HG02763 (cell line): ENCODE measurements around the gene HDLBP.

ENCODE experiments used
- ATAC-seq: cut with Tn5 transposase; IDR thresholded peaks from one replicate; pipeline ENCODE4 v1.9.1; 2021; ENCODE audit warnings: mild to moderate bottlenecking, moderate library complexity; ENCODE audit not compliant: unreplicated experiment

The HDLBP gene

DNA sequence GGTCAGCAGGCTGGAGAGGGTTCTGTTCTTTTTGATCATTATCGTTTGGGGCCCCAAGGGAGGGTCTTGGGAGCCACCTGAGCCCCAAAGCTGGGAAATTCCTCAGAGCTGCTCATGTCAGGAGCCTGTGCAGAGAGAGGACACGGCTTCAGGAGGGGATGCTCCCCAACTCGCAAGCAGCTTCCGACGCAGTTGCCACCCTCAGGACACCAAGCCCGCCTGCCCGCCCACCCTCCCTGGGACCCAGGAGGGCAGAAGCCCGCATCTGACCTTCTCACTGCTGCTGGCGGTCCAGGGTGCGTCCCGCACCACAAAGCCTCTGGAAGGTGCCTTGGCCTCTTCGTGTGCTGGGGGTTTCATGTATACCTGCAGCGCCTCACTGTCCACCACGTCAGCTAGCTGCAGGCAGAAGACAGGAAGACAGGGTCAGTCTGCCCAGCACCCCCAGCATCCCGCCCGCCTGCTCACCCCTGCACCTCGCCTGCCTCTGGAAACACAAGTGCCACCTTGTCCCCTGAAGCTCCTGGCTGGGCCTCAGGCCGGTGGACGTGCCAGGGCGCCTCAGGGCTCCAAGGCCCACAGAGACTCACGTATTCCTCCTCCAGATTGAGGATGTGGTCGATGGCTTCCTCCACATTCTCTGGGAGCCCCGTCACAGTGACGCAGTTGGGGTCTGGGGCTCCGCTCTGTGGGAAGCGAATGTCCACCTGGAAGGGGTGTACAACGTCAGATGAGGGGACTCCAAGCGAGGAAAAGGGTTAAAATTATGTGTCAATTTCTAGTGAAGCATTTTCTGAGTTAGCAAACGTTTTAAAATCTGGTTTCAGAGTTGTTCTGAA is 85.7 kb downstream of the HDLBP start:
- no peak for ATAC-seq

DNA sequence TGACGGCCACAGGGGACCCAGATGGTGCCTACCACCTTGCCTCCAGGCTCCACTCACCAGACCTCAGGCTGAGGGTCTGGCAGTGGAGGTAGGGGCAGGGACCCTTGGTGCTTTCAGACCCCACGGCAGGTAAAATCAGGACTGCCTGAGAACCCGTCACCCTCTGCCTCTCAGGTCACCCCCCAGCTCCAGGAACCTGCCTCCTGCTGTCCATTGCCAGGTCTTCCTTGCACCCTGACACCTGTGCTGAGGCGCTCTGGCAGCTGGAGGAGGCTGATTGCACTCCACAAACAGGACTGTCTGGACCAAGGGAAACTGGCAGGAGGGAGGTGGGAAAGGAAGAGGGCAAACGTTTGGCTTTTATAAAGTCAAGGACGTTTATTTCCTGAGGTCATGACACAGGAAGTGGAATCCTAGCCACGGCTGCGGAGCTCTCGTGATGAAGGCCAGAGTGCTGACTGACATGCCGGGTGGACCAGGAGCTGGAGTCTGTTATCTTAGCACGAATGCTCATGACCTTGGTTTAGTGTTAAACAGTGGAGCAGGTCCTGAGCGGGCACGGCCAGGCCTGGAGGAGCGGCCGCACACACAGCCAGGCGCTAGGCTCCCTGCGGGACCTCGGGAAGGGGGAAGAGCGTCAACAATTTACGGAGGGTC is 86.5 kb downstream of the HDLBP start:
- ATAC-seq = no peak

DNA sequence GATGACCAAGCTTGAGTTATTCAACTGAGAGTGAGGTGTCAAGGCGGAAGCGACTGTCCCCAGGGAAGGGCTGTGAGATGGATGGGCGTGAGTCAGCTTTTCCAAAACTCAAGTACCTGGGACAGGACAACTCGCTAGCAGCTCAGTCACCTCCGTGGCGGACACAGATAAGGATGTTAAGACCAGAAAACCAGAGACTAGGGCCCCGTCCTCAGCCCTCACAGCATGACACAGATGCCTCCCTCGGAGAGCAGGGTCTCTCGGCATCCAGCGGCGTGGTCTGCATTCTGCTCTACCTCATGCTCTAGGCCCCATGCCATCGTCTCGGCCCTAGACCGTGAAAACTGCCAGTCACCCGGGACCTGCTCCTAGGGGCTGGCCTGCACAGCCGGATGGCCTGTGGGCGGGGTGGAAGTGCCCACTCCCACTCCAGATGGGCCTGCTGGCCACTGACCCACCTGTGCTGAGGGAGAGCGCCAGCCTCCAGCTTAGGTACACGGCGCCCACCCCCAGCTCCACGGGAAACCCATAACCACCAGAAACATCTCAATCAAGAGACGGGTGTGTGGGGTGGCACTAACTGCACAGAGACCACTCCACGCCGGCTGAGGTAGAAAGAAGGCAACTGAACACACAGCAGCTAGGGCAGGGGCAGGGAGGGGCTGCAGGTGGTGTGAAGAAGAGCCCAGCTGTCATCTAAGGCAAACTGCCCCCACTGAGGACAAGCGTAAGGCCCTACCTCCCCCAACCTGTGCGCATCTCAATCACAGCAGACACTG is 87.2 kb downstream of the HDLBP start:
- no peak for ATAC-seq

DNA sequence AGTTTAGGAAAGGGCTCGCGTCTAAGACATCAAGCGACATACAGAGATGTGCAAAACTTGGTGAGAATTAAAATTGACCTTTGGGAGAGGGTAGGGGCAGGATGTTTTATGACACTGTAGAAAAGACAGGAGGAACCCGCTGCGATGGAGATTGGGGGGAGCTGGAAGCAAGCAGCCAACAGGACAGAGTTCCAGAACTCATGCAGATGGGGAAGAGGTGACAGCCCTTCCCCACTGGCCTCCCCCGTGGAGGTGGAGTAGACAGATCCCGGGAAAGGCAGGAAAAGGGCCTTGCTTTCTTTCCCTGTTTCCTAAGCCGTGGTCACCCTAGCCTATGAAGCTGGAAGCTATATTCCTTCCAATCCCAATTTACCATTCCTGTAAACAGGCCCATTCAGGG is 87.9 kb downstream of the HDLBP start:
- ATAC-seq = no peak

DNA sequence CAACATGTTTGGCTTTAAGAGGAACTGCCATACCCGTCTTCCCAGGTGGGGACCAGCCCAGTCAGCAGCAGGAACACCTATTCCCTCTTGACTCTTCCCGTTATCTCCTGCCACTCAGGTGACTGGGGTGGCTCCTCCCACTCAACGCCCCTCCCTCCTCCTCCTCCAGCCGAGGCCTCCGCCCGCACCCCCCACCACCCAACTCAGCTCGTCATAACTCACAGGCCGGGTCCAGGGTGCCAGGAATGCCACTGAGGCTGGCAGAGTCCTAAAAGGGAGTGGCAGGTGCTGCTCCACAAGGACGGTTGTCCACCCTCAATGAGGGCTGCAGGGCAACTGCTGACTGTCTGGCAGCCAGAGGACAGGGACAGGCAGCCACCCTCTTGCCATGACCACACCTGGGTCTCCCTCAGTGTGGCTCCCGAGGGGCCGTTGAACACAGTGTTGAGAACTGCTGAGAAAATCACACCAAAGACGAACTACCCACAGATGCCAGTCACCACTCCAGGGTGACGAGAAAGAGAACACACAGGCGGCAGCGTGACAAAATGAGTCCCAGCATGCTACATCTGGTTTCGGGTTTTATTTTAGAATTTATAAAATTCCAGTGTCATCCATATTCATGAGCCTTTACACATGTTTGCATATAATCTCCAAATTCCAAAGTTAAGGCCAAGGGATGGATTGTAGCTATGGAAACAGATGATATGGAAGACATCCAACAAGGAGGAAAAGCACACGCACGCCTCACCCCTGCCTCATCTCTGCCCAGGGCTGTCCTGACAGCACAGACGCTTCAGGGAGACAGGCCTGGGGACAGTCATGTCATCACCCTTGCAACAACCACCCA is 88.5 kb downstream of the HDLBP start:
- ATAC-seq = no peak

DNA sequence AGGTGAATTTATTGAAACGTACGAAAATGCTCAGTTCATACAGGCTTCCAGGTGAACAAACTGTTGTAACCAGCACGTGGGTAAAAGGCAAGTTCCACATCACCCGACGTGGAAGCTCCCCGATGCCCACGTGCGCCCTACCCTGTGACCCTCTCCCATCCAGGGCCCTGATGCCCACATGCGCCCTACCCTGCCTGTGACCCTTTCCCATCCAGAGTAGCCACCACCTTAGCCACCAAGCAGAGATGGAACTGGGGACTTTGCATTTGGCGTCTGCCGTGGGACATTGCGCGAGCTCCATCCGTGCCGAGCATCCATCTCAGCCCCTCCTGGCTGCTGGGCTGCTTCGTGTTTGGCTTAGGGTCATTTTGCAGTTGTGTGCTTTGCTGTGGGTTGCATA is 89.5 kb downstream of the HDLBP start:
- no peak for ATAC-seq

DNA sequence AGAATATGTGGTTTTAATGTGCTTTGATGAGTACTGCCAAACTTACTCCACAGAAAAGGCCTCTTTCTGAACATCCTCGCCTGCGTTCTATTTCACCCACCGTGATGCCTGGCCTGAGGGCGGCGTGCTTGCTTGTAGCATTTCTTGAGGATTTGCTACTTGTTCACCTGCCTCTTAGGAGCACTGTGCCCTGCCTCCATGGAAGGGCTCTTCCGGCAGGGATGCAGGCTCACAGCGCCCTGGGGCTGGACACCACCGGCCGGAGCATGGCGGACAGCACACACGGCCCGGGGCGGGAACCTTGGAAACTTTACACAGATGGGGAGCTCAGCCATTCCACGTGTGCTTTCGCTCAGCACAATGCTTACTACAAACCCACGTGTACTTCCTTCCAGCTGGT is 89.9 kb downstream of the HDLBP start:
- ATAC-seq = no peak

DNA sequence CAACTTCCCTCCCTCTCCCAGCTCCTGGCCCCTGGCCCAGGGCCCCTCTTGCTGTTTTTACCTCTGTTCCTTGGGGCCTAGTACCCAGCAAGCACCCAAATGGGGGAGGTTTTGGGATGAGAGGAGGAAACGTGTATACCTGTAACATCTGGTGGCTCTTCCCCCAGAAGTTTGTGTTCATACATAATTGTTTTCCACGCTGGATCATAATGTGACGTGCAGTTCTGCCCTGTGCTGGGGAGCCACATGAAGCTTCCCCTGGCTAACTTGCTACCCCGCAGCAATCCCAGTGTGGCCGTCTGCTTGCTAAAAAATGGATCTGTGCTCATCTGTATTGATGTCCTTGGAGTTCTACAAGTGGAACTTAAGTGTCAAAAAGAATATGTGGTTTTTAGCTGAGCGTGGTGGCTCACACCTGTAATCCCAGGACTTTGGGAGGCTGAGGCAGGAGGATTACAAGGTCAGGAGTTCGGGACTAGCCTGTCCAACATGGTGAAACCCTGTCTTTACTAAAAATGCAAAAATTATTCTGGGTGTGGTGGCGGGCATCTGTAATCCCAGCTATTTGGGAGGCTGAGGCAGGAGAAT is 90.5 kb downstream of the HDLBP start:
- ATAC-seq = no peak

DNA sequence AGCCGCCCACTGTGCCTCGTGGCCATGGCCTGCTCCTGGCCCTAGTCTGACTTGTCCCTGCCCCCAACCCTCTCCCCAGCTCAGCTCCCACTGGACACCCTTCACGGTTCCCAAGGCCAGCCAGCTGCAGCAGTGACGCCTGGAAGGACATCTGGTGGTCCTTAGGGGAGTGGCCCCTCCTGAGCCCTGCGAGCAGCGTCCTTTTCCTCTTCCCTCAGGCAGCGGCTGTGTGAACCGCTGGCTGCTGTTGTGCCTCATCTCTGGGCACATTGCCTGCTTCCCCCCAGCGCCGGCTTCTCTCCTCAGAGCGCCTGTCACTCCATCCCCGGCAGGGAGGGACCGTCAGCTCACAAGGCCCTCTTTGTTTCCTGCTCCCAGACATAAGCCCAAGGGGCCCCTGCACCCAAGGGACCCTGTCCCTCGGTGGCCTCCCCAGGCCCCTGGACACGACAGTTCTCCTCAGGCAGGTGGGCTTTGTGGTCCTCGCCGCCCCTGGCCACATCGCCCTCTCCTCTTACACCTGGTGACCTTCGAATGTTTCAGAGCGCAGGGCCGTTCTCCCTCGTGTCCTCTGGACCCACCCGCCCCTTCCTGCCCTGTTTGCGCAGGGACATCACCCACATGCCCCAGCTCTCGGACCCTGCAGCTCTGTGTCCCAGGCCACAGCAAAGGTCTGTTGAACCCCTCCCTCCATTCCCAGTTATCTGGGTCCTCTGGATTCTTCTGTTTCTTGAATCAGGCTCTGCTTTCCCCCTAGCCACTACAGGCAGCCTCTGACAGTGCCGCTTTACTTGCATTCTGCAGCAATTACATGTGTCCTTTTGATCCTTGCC is 91.2 kb downstream of the HDLBP start:
- ATAC-seq = no peak

DNA sequence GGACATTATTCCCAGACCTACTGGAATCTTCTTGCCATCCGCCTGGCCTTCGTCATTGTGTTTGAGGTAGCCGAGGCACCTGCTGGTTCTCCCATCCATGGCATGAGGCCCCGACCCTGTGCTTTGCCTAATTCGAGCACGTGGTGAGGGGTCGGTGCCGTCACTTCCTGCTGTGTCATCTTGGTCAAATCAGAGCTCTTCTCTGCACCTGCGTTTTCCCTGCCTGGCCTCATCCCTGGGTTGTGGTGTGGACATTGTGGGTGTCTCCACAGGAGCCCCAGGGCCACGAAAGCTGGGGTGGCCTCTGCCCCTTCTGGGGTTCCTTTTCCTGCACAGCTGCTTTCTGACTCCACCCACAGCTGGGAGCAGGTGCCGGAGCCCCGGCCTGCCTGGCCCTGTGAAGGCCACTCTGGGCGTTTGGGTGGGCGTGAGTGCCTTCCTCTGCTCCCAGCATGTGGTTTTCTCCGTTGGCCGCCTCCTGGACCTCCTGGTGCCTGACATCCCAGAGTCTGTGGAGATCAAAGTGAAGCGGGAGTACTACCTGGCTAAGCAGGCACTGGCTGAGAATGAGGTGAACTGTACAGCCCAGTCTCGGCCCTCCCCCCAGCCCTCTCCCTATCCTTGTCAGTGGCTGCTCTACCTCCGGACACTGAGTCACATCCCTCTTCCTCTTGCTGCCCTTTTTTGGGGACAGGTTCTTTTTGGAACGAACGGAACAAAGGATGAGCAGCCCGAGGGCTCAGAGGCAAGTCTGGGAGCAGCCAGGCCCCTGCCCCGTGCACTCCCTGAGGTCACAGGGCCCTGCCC is 92.1 kb downstream of the HDLBP start:
- ATAC-seq = no peak

DNA sequence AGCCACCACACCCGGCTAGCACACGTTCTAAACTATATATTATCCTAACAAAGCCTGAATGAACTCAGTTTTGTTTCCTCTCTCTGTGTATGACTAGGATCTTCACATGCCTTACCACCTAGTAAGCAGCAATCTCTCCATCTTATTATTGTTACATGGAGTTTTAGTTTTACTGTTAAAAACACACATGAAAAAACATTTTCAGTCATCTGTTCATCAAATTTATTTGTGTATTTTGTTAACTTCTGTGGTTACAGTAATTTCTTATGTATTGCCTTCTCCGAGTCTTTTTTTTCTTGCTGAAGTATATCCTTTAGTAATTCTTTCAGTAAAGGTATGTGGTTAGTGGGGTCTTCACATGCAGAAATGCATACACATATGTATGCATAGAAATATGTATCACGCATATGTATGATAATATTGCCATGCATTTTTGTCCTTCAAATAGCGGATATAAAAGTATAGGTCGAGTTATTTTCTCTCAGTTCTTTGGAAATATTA is 95.6 kb downstream of the HDLBP start:
- ATAC-seq = no peak

DNA sequence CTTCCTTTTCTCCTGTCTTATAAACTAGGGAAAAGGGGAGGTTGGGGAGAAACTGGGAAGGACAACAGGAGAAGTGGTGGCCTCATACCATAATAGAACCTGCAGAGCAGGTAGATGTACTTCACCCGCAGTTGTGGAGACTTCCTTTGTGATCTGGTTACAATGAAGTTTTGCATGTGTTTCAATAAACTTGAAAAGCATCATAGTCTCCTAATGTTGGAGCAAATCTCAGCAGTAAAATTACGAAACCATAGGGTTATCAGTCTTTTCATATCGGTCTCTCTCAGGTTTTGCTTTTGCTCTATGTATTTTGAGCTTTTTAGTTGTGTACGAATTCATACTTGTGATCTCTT is 96.5 kb downstream of the HDLBP start:
- ATAC-seq = no peak

DNA sequence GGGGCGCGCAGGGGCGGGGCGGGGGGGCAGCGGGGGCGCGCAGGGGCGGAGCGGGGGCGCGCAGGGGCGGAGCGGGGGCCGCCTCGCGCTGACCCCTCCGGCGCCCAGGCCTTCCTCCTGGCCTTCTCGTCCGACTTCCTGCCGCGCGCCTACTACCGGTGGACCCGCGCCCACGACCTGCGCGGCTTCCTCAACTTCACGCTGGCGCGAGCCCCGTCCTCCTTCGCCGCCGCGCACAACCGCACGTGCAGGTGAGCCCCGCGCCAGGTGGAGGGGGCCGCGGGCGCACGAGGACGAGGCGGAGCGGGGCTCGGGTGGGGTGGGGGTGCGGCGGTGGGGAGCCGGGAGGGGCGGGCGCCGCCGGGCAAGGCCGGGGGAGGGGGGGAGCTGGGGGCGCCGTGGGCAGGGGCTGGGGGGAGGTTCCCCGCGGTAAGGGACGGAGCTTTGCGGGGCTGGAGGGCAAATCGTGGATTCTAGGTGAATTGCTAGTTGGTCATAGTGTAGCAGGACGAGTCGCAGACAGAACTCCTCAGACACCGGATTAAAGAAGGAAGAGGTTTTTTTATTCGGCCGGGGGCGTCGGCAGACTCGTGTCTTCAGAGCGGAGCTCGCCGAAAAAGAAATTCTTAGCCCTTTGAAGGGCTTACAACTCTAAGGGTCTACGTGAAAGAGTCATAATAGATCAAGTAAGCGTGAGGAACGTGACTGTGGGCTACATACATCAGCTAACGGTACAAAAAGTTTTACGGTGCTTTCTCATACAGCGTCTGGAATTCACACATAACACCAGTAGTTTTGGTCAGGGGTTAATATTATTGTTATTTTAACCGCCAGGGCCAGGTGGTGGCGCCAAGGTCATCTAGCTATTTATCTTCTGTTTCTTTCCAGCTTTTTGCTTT is 97.1 kb downstream of the HDLBP start:
- ATAC-seq = peak; percentile 44

DNA sequence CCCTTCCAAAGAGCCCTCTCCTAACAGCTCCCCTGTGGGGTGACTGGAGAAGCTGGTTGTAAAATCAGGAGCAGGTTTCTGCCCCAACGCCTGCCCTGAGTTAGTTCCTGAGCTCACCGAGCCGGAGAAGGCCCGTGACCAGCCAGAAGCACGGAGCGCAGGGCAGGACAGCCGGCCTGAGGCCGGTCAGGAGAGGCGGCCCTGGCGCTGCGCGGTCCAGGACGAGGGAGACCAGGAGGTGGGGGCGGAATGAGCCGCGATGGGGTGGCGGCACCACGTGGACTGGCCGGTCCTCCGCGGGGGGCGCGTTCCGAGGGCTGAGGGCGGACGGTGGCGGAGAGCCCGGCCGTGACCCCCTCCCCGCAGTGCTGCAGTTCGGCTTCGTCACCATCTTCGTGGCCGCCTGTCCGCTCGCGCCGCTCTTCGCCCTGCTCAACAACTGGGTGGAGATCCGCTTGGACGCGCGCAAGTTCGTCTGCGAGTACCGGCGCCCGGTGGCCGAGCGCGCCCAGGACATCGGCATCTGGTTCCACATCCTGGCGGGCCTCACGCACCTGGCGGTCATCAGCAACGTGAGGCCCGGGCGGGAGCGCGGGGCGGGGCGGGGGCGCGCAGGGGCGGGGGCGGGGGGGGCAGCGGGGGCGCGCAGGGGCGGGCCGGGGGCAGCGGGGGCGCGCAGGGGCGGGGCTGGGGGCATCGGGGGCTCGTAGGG is 98.0 kb downstream of the HDLBP start:
- ATAC-seq = no peak

DNA sequence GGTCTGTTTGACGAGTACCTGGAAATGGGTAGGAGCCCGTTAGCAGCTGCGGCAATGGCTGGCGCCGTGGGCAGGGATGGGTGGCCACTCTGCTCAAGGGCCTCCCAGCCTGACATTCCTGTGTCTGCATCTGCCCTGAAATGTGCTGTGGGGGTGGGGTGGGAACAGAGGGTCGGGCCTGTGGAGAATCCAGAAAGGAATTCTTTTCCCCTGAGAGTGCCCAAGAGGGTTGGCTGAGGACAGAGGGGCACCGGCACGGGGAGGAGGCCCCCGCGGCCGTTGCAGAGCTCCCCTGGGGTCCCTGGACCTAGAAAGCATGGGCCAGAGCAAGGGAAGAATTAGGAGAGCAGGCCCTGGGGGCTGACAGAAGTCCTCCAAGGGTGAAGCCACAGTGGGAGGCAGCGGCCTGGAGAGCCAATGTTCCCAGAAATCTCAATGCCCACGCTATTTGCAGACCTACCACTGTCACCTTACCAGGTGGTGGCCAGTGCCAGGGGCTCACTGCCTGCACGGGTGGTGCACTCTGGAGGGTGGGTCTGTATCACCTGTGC is 99.2 kb downstream of the HDLBP start:
- ATAC-seq = no peak

DNA sequence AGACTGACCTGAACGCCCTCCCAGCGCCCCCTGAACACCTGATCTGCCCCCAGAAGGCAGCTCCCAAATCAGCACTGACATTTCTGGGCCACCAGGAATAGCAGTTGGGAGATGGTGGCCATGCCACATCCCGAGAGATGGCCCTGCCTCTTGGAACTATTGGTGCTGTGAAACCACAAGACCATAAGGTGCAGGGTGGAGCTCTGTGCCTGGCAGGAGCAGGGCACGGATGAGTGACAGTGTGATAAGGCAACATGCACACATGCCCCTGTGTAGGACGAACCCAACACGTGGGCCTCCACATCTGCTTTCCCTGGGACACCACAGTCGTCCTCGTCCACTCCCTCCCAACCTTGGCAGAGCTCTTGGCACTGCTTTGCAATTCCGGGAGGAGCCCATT is 100.1 kb downstream of the HDLBP start:
- no peak for ATAC-seq

DNA sequence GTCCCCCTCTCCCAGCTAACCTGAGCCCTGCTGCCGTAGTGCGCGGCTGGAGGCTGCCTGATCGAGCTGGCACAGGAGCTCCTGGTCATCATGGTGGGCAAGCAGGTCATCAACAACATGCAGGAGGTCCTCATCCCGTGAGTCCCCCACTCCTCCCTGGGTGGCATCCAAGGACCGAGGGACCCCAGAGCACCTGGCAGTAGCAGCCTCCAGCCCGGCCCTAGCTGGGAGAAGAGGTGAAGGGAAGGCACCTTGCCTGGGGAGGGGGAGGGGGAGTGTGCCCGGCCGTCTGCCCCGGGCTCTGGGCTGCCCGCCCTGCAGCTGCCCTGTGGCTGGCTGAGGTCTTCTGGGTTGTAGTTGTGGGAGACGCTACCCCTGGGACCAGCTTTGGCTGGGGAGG is 100.7 kb downstream of the HDLBP start:
- ATAC-seq = no peak
